DOHH2 (cell line): ENCODE results near the gene C5.

Source experiments
- CTCF ChIP-seq: fragments of 200-600 bp; sonication (generic); IDR thresholded peaks from one replicate; pipeline ENCODE4 v1.5.1; 2014; ENCODE audit warnings: antibody characterized with exemption, mild to moderate bottlenecking, low read depth, low read length; ENCODE audit not compliant: poor library complexity, severe bottlenecking
- EZH2phosphoT487 ChIP-seq: fragments of 200-600 bp; sonication (generic); IDR thresholded peaks from 2 replicates; pipeline ENCODE4 v1.6.1; 2017; ENCODE audit warnings: borderline replicate concordance, mild to moderate bottlenecking, antibody characterized with exemption, low read length, moderate library complexity, mixed read lengths

- TF ChIP-seq CTCF (no peak), EZH2phosphoT487 (no peak)
Measured at GRCh38 chr9:121026260-121026691, 23.8 kb downstream of the C5 start.
